HL-60 (cell line): ENCODE results near the gene HPGDS.
A peak's percentile ranks its signal among the peaks of the same experiment; 100 is the strongest.

Source experiments
- DNase-seq, 2 experiments: peaks; one replicate each; pipeline ENCODE4 v3.0.0-alpha.2; 2010 to 2020; ENCODE audit warnings: low read depth in 1 of 2, low spot score in 1 of 2
- H3K27ac ChIP-seq: fragments of 250-450 bp; sonication (Bioruptor Pico); replicated peaks from 2 replicates; pipeline ENCODE4 v1.5.1; 2020; ENCODE audit warnings: mild to moderate bottlenecking, moderate library complexity
- H3K27me3 ChIP-seq: fragments of 250-450 bp; sonication (Bioruptor Pico); 2 replicates; pipeline ENCODE4 v1.5.1; 2021; ENCODE audit warnings: mild to moderate bottlenecking, moderate library complexity; ENCODE audit not compliant: insufficient read depth, poor library complexity, severe bottlenecking
- H3K4me3 ChIP-seq: replicated peaks from 2 replicates; pipeline ENCODE4 v1.5.1; 2011; ENCODE audit warnings: mild to moderate bottlenecking, control low read depth, low read length; ENCODE audit not compliant: insufficient read depth
- GABPA ChIP-seq: IDR thresholded peaks from 2 replicates; pipeline ENCODE4 v1.6.1; 2012; ENCODE audit warnings: low read depth
- POLR2AphosphoS5 ChIP-seq: IDR thresholded peaks from 2 replicates; pipeline ENCODE4 v1.6.1; 2012; ENCODE audit warnings: low read depth
- SPI1 ChIP-seq: IDR thresholded peaks from 2 replicates; pipeline ENCODE4 v1.6.1; 2012; ENCODE audit warnings: low read depth, mild to moderate bottlenecking, borderline replicate concordance
- TF ChIP-seq, protein P1 (sequence below): IDR thresholded peaks from one replicate; pipeline ENCODE4 v1.5.1; 2011; ENCODE audit warnings: low read length, control low read depth, inconsistent platforms; ENCODE audit not compliant: insufficient read depth
- TF ChIP-seq, protein P2 (sequence below): IDR thresholded peaks from 2 replicates; pipeline ENCODE4 v1.6.1; 2012; ENCODE audit warnings: low read depth; ENCODE audit not compliant: insufficient replicate concordance

Gene HPGDS

GRCh38 chr4:94305466-94306225 lies 37.0 kb downstream of the HPGDS start:
- Histone ChIP-seq H3K4me3 (no peak overlapping the region), H3K27ac (no peak overlapping the region), H3K27me3 (no peaks in the 10 kb centered on the region)
- TF ChIP-seq, protein P1, sequence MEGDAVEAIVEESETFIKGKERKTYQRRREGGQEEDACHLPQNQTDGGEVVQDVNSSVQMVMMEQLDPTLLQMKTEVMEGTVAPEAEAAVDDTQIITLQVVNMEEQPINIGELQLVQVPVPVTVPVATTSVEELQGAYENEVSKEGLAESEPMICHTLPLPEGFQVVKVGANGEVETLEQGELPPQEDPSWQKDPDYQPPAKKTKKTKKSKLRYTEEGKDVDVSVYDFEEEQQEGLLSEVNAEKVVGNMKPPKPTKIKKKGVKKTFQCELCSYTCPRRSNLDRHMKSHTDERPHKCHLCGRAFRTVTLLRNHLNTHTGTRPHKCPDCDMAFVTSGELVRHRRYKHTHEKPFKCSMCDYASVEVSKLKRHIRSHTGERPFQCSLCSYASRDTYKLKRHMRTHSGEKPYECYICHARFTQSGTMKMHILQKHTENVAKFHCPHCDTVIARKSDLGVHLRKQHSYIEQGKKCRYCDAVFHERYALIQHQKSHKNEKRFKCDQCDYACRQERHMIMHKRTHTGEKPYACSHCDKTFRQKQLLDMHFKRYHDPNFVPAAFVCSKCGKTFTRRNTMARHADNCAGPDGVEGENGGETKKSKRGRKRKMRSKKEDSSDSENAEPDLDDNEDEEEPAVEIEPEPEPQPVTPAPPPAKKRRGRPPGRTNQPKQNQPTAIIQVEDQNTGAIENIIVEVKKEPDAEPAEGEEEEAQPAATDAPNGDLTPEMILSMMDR = no peak
- DNase-seq = no peak

GRCh38 chr4:94304365-94304971 lies 38.2 kb downstream of the HPGDS start:
- peak in 1 of 2 experiments; percentile 22 for DNase-seq
- H3K4me3 ChIP-seq = no peak overlapping the region
- H3K27ac ChIP-seq = no peak overlapping the region
- H3K27me3 ChIP-seq = no peaks in the 10 kb centered on the region
- TF ChIP-seq POLR2AphosphoS5 (no peak), GABPA (no peak), SPI1 (no peak)
- TF ChIP-seq, protein P1 = peak; percentile 7
- TF ChIP-seq, protein P2, sequence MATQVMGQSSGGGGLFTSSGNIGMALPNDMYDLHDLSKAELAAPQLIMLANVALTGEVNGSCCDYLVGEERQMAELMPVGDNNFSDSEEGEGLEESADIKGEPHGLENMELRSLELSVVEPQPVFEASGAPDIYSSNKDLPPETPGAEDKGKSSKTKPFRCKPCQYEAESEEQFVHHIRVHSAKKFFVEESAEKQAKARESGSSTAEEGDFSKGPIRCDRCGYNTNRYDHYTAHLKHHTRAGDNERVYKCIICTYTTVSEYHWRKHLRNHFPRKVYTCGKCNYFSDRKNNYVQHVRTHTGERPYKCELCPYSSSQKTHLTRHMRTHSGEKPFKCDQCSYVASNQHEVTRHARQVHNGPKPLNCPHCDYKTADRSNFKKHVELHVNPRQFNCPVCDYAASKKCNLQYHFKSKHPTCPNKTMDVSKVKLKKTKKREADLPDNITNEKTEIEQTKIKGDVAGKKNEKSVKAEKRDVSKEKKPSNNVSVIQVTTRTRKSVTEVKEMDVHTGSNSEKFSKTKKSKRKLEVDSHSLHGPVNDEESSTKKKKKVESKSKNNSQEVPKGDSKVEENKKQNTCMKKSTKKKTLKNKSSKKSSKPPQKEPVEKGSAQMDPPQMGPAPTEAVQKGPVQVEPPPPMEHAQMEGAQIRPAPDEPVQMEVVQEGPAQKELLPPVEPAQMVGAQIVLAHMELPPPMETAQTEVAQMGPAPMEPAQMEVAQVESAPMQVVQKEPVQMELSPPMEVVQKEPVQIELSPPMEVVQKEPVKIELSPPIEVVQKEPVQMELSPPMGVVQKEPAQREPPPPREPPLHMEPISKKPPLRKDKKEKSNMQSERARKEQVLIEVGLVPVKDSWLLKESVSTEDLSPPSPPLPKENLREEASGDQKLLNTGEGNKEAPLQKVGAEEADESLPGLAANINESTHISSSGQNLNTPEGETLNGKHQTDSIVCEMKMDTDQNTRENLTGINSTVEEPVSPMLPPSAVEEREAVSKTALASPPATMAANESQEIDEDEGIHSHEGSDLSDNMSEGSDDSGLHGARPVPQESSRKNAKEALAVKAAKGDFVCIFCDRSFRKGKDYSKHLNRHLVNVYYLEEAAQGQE = no peak

GRCh38 chr4:94302191-94302590 lies 40.4 kb downstream of the HPGDS start:
- no peaks in the 10 kb centered on the region for H3K27me3 ChIP-seq
- H3K27ac ChIP-seq = no peak overlapping the region
- no peak for TF ChIP-seq POLR2AphosphoS5
- TF ChIP-seq, protein P2 = no peak
- no peak for TF ChIP-seq SPI1
- TF ChIP-seq, protein P1 = no peak
- TF ChIP-seq GABPA = no peak
- no peak for DNase-seq
- no peak overlapping the region for H3K4me3 ChIP-seq
